A673 (cell line): ENCODE results near the gene TAOK3. TPM values are rescaled to one million over a fixed set of nuclear protein-coding genes. Genes with fewer than 3 reads are reported as not detected.

ENCODE experiments used
- BruUV-seq: library from RNA; stranded (reverse); fragments of 400-500 nt; replicated peaks from 2 replicates; lab custom pipeline; 2021; lab: Mats Ljungman, UMichigan
- CTCF ChIA-PET: fragments of 300-600 bp; sonication (Branson Sonifier 250); formaldehyde crosslinking; loops from one replicate; lab custom pipeline; 2022; ENCODE audit warnings: antibody characterized with exemption; lab: Charles Lee
- POLR2A ChIA-PET: fragments of 300-600 bp; sonication (Branson Sonifier 250); formaldehyde crosslinking; loops from one replicate; lab custom pipeline; 2022; ENCODE audit warnings: antibody characterized with exemption; ENCODE audit not compliant: low non-redundant PET; lab: Charles Lee
- DNase-seq: peaks from one replicate; pipeline ENCODE4 v3.0.0-alpha.2; 2015; ENCODE audit warnings: low spot score
- H3K27ac ChIP-seq: fragments of 200-600 bp; sonication (generic); 2 replicates; pipeline ENCODE4 v1.5.1; 2016; ENCODE audit warnings: mixed run types, low read depth, mild to moderate bottlenecking, mixed read lengths, antibody characterized with exemption, low read length; ENCODE audit not compliant: poor library complexity, severe bottlenecking
- H3K27me3 ChIP-seq: fragments of 200-600 bp; sonication (generic); replicated peaks from 2 replicates; pipeline ENCODE4 v1.6.1; 2017; ENCODE audit warnings: mixed run types, low read depth, mild to moderate bottlenecking, mixed read lengths, antibody characterized with exemption, low read length; ENCODE audit not compliant: insufficient read depth, poor library complexity
- H3K36me3 ChIP-seq: fragments of 200-600 bp; sonication (generic); 2 replicates; pipeline ENCODE4 v1.6.1; 2016; ENCODE audit warnings: mixed run types, mild to moderate bottlenecking, mixed read lengths, antibody characterized with exemption, low read length; ENCODE audit not compliant: insufficient read depth, poor library complexity, severe bottlenecking
- H3K4me1 ChIP-seq: fragments of 200-600 bp; sonication (generic); 2 replicates; pipeline ENCODE4 v1.6.1; 2017; ENCODE audit warnings: mixed run types, mild to moderate bottlenecking, mixed read lengths, antibody characterized with exemption, low read length; ENCODE audit not compliant: insufficient read depth, poor library complexity, severe bottlenecking
- H3K4me3 ChIP-seq: fragments of 200-600 bp; sonication (generic); 2 replicates; pipeline ENCODE4 v1.5.1; 2016; ENCODE audit warnings: low read depth, mixed run types, mild to moderate bottlenecking, mixed read lengths, low read length; ENCODE audit not compliant: poor library complexity, severe bottlenecking
- H3K9me3 ChIP-seq: fragments of 200-600 bp; sonication (generic); 2 replicates; pipeline ENCODE4 v1.6.1; 2016; ENCODE audit warnings: mixed run types, low read depth, mild to moderate bottlenecking, mixed read lengths, antibody characterized with exemption, low read length; ENCODE audit not compliant: poor library complexity, severe bottlenecking
- EZH2 ChIP-seq: fragments of 200-600 bp; sonication (generic); IDR thresholded peaks from 2 replicates; pipeline ENCODE4 v1.6.1; 2017; ENCODE audit warnings: borderline replicate concordance, low read depth, mild to moderate bottlenecking, mixed read lengths, antibody characterized with exemption, low read length; ENCODE audit not compliant: poor library complexity, severe bottlenecking
- intact Hi-C: fragments of 100-400 bp; cut with micrococcal nuclease; formaldehyde crosslinking; loops from one replicate; pipeline ENCODE4 v1.10.0; 2022; ENCODE audit not compliant: unreplicated experiment
- total RNA-seq: library from RNA; stranded (reverse); gene quantifications from 2 replicates; pipeline ENCODE4 v1.2.3, GENCODE V29; 2021
- TF ChIP-seq, protein P1 (sequence below): fragments of 300-800, 200-600 bp; sonication (generic); conservative IDR thresholded peaks from 2 replicates; pipeline ENCODE4 v1.5.1; 2017; ENCODE audit warnings: low read depth, mild to moderate bottlenecking, antibody characterized with exemption, low read length, moderate library complexity, mixed read lengths

TAOK3 gene
- total RNA-seq, 1 experiment from 2014 or later, result 48.9 TPM

DNA sequence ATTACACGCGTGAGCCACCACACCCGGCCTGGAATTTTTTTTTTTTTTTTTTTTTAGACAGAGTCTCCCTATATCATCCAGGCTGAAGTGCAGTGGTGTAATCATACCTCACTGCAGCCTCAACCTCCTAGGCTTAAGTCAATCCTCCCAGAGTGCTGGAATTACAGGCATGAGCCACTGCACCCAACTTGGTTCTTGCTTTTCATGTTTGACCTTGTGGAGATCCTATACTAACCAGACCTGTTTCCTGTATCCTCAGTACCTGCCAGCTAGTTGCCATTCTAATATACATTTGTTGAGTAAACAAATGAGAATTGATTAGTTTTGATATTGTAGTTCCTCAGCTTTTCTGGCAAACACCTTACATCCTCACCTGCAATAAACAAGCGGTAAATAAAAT lies 265.7 kb downstream of the TAOK3 start:
- BruUV-seq, result no TSS peak
- TF ChIP-seq, protein P1, sequence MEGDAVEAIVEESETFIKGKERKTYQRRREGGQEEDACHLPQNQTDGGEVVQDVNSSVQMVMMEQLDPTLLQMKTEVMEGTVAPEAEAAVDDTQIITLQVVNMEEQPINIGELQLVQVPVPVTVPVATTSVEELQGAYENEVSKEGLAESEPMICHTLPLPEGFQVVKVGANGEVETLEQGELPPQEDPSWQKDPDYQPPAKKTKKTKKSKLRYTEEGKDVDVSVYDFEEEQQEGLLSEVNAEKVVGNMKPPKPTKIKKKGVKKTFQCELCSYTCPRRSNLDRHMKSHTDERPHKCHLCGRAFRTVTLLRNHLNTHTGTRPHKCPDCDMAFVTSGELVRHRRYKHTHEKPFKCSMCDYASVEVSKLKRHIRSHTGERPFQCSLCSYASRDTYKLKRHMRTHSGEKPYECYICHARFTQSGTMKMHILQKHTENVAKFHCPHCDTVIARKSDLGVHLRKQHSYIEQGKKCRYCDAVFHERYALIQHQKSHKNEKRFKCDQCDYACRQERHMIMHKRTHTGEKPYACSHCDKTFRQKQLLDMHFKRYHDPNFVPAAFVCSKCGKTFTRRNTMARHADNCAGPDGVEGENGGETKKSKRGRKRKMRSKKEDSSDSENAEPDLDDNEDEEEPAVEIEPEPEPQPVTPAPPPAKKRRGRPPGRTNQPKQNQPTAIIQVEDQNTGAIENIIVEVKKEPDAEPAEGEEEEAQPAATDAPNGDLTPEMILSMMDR, result no peak
- no peak for TF ChIP-seq EZH2
- H3K27me3 ChIP-seq, result no peaks in the 10 kb centered on the region
- DNase-seq, result no peak
- no peak overlapping the region for H3K27ac ChIP-seq
- no peak overlapping the region for H3K4me3 ChIP-seq
- H3K9me3 ChIP-seq, result no peaks in the 10 kb centered on the region
- H3K36me3 ChIP-seq, result no peaks in the 10 kb centered on the region
- H3K4me1 ChIP-seq, result no peaks in the 10 kb centered on the region
- CTCF ChIA-PET, result no interaction called here
- POLR2A ChIA-PET, result no interaction called here
- intact Hi-C loops, result loop anchor here (10.0 kb wide), 1 partner anchor 232 kb away; no protein-coding TSS in a partner anchor

DNA sequence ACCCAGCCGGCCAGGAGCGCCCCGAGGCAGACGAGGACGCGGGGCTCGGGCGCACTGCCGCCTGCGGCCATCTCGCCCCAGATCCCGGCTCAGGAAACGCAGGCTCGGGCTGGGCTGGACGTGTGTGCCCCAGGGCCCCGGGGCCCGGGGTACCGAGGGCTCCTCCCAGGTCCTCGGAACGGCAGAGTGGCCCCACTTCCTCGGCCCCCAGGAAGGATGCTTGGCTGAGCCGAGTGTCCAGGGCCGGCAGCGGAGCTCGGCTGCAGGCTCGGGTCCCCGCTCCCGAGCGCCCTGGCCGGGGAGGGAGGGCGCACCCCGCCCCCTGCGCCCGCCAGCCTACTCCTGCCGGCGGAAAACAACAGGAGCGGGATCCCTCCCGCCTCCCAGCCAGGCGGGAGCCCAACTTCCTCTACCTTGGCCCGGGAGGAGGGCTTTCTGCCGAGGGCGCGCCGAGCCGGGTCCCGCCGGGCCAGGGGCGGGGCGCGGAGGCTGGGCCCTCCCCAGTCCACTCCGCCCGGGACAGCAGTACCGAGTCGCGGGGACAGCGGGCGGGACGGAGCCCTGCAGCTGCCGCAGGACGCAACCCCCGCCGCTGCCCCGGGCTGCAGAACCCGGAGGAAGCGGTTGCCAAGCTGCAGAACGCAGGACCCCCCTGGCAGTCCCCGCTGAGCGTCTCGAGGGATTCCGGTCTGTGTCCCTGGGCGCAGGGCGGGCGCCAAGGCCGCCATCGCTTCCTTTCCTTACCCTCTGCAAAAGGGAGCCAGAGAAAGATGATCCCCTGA lies 268.9 kb downstream of the TAOK3 start, which contains the start of gene VSIG10:
VSIG10 (minus strand) TSS at position 411 of the 782 bp plus-strand sequence; CDS start at position 71, 340 bp downstream.
- BruUV-seq, result no TSS peak
- CTCF ChIA-PET, result no interaction called here

DNA sequence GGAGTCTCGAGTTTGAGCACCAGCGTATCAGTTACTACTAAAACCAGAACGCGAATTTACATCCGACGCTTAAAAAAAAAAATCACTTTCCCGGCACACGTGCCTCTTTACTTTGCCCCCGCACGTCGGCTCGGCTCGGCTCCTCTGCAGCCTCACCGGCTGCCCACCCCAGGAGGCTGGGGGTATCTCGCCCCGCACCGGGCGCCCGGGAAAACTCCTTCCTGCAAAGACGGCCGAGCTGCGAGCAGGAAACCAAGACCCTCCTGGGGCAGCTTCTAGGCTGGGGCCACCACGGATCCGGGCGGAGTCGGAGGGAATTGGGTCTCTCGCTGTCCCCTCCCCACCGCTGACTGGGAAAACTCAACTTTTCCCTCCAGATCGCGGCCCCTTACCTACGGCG lies 269.5 kb downstream of the TAOK3 start:
- Histone ChIP-seq H3K27ac (peak overlapping the region; percentile 37), H3K4me3 (peak overlapping the region; percentile 77), H3K4me1 (no peaks in the 10 kb centered on the region), H3K9me3 (no peaks in the 10 kb centered on the region), H3K27me3 (no peaks in the 10 kb centered on the region), H3K36me3 (no peaks in the 10 kb centered on the region)
- intact Hi-C loops, result loop anchor here (10.0 kb wide), 1 partner anchor 228 kb away; no protein-coding TSS in a partner anchor
- POLR2A ChIA-PET, result no interaction called here
- CTCF ChIA-PET, result no interaction called here
- TF ChIP-seq, protein P1, result no peak
- no peak for TF ChIP-seq EZH2
- peak; percentile 32 for DNase-seq
- BruUV-seq, result no TSS peak

More for the DNA sequence above, 268.9 kb downstream of the TAOK3 start, which contains the start of gene VSIG10:
- H3K4me3 ChIP-seq, result peak within 1 kb of the TSS; percentile 77
- peak within 1 kb of the TSS; percentile 37 for H3K27ac ChIP-seq
- H3K4me1 ChIP-seq, result no peaks in the 10 kb centered on the region
- intact Hi-C loops, result loop anchor here (10.0 kb wide), 1 partner anchor 229 kb away; no protein-coding TSS in a partner anchor
- no peaks in the 10 kb centered on the region for H3K9me3 ChIP-seq
- no peak for TF ChIP-seq EZH2
- TF ChIP-seq, protein P1, result no peak
- H3K27me3 ChIP-seq, result no peaks in the 10 kb centered on the region
- POLR2A ChIA-PET, result no interaction called here
- peak; percentile 51 for DNase-seq
- no peaks in the 10 kb centered on the region for H3K36me3 ChIP-seq
